GM04504 (cell line): Measurements from ENCODE around the gene TIMM23.
A peak's percentile ranks its signal among the peaks of the same experiment; 100 is the strongest.
"Not testable (repeated sequence)": the region's sequence is repeated elsewhere in the genome, so short reads cannot be mapped to it uniquely, and the experiment has no call there.

ENCODE experiments used
- DNase-seq: peaks from one replicate; pipeline ENCODE4 v3.0.0-alpha.2; 2012; ENCODE audit warnings: low read depth

Gene TIMM23

GRCh38 chr10:45997557-45997956 lies 25.3 kb downstream of the TIMM23 start:
- DNase-seq, result no peak

- DNase-seq, result no peak
Measured at GRCh38 chr10:45997994-45998763, 25.9 kb downstream of the TIMM23 start.

GRCh38 chr10:45999955-46000354 lies 27.7 kb downstream of the TIMM23 start:
- not testable (repeated sequence) for DNase-seq

GRCh38 chr10:46000538-46000937 lies 28.2 kb downstream of the TIMM23 start:
- DNase-seq, result no peak

- no peak for DNase-seq
Measured at GRCh38 chr10:46001187-46001756, 29.0 kb downstream of the TIMM23 start.

DNA sequence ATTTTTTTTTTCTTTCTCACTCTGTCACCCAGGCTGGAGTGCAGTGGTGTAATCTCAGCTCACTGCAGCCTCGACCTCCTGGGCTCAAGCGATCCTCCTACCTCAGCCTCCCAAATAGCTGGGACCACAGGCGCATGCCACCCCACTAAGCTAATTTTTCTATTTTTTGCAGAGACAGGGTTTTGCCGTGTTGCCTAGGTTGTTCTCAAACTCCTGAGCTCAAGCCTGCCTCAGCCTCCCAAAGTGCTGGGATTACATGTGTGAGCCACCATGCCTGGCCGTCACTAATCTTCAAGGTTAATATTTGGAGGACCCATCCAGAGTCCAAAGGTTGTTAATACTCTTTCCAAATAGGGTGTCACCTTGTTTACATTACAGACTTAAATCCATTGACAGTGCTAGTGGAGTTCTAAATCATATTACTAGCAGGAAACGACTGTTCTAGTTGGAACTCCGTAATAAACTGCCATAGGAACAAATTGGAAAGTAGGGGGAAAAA lies 29.9 kb downstream of the TIMM23 start:
- not testable (repeated sequence) for DNase-seq

DNA sequence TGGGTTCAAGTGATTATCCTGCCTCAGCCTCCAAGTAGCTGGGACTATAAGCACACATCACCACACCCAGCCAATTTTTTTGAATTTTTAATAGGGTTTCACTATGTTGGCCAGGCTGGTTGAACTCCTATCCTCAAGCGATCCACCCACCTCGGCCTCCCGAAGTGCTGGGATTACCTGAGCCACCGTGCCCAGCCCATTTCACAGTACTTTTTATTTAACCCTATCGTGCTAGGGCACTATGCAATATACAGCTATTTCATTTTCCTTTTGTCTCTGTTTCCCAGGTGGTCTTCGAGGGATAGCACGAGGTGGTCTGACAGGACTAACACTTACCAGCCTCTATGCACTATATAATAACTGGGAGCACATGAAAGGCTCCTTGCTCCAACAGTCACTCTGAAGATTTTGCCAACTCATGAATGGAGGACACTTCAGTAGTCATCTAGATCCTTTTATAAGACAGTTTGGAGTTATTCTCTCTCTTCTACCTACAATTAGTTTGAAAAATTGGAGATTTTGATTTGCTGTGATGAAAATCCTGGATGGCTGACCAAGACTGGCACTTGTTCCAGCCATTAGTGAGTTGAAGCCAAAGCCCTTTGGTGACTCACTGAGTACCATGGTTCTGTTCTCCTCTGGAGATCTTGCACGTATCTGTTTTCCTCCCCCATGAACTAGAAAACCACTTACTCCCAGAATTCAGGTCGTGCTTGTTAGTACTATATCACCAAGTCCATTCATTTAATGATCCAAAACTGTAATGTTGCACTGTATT lies 30.8 kb downstream of the TIMM23 start:
- no peak for DNase-seq

DNA sequence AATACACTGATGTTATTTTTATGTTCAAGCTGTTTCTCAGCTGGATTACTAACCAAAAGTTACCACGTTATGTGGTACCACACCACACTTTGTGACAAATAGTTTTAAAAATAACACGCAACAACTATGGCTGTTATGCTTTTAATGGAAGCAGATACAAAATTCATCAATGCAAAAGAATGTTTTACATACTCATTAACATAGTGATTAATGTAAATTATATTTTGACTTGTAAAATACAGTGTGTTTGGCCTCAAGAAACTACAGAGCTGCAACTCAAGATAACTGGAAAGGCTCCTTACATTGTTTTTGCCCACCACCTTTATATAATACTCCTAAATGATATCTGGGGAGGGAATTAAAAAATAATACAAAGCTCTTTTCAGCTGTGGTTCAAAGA lies 32.7 kb downstream of the TIMM23 start:
- DNase-seq, result no peak

DNA sequence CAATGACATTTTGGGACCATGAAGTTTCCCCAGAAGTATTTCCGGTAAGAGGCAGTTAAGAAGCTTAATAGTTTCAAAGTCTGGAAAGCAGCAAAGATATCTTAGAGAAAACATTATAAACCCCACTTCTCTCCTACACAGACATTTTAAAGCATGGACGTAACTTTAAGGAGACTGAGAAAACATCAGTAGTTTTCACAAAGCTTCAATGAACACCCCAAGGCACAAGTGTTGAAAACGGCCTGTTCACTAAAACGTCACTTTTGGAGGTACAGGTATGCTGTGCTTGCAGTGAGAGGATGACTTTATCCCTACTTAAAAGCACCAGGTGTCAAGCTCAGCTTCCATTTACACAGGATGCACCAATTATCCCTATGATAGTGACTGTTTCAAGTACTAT lies 33.1 kb downstream of the TIMM23 start:
- DNase-seq, result no peak

- DNase-seq, result peak; percentile 63
Measured at GRCh38 chr10:46006219-46006618, 33.9 kb downstream of the TIMM23 start.

DNA sequence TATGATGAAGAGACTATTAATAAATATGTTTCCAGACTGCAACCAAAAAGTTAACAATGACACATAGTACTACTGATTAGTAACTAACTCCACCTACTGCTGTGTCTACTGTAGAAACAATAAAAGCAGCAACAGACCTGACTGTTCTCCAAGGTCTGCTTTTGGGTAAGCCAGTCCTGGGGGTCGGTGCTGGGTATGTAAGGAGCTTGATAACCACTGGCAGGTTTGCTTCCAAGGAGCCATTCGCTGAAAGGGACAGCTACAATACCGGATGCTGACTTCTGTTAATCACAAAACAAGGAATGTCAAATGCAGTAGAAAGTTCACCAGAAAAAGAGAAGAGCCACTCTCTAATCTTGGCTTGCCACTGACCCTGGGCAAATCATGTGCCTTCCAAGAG lies 40.5 kb downstream of the TIMM23 start:
- DNase-seq, result no peak

DNA sequence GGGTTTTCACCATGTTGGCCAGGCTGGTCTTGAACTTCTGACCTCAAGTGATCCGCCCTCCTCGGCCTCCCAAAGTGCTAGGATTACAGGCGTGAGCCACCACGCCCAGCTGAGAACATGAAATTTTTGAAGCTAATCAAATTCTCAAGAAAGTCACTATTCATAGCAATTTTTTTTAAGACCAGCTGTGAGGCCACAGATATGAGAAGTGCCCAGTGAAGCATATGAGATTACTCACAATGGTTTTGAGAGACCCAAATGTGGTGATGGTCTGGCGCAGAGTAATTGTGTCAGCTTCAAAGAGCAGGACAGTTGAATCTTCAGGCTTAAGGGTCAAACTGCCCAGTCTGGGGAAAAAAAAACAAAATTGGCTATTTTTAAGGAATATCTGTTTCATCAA lies 41.9 kb downstream of the TIMM23 start:
- no peak for DNase-seq

- no peak for DNase-seq
Measured at GRCh38 chr10:46014683-46015405, 42.6 kb downstream of the TIMM23 start.

- DNase-seq, result no peak
Measured at GRCh38 chr10:46016190-46016589, 43.9 kb downstream of the TIMM23 start.

GRCh38 chr10:46016811-46017210 lies 44.5 kb downstream of the TIMM23 start:
- DNase-seq, result no peak

- DNase-seq, result no peak
Measured at GRCh38 chr10:46017733-46018132, 45.4 kb downstream of the TIMM23 start.

DNA sequence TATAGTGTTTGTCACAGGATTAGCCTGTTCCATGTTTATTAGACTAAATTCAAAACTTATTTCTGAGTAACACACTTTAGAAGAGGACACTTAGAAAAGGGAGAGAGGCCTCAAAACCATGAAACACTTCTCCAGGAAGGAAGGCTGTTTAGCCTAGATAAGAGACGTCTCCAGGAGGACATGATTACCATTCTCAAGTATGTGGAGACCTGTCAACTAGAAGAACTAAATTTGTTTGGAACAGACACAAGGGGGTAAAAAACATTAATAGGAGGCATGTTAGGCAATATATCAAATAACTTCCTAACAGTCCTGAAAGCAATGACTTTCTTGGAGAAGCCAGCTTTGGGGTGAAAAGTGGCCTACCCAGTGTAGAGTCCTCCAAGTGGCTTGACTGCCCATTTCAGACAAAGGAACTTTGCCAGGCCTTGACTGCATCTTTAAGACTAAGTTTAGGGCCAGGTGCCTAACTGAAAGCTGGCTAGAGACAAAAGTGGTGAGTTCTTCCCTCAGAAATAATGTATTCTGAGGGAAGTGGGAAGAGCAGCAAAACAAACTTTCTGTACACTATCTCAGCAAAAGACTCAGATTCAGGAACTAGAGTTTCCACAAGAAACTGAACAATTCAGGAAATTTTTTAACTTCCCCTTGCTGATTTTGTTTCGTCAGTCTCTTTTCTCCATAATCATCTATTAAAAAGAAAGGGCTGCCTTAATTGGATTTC lies 46.3 kb downstream of the TIMM23 start:
- DNase-seq, result no peak

DNA sequence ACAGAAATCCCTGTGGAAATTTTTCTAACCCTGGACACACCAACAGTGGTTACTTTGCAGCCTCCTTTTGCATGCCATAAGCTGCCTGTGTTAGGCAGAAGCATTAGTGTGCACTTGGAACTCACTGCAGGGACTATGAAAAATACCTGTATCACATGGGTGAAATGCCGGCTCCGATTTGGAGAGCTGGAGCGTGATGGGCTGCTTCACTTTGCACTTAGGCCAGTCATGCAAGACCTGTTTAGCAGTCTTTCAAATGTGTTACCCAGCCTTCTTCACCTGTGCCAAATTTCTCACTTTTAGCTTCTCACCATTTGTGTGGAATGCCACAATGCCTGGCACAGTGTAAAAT lies 46.9 kb downstream of the TIMM23 start:
- DNase-seq, result no peak

DNA sequence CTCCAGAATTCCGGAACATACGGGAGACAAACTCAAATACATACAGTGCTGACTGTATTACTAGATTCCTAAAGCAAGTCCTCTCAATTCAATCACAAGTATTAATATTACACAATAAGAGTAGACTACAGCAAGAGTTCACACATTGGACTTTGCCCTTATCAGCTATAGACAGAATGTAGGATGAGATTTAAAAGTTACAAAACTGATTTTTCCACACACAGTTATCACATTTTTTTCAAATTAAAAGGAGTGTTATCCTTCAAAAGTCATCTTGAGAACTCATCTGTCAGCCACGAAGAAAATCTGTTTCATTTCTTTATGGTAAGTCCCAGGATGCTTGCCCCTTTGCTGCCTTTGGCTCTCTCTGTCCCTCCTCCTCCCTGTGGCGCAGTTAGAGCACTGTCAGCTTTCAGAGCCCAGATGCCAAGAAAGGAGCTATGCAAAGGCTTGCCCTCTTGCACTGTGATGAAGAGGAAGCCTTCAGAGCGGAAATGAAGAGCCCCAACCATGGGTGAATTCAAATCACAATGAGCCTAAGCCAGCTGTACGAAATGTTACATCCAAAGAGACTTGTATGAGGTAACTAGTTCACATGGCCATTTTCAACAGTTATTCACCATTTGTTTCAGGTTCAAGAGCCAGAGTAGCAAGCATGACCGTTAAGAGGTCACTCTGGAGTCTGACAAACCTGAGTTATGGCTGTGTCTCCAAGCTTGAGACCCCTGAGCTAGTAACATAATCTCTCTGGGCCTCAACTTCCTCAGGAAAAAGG lies 47.5 kb downstream of the TIMM23 start:
- DNase-seq, result no peak

- no peak for DNase-seq
Measured at GRCh38 chr10:46020344-46020657, 48.0 kb downstream of the TIMM23 start.
